Measurements from ENCODE around the gene MEN1.
A peak's percentile ranks its signal among the peaks of the same experiment; 100 is the strongest.
"Not testable (repeated sequence)": the region's sequence is repeated elsewhere in the genome, so short reads cannot be mapped to it uniquely, and the experiment has no call there.

Gene MEN1

DNA sequence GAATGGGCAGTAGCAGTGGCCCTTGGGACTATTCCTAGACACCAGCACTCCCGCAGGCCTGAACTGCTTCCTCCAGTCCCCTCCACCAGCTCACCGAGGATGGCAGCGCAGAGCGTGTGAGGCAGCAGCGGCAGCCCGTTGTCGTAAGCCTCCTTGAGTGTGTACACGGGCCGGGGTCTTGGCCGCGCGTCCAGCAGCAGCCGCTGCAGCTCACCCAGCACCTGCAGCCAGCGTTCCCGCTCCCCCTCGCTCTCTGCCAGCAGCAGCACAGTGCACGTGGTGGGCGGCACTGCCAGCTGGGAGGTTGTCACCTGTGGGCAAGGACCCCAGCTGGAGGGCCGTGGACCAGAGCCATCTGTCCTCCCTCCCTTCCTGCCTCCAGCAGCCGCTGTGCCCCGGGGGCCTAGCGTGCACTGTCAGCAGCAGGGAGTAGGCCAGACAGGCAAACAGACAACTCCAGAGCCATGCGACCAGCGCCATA, 21.1 kb upstream of the MEN1 start:
- no peak for DNase-seq

DNA sequence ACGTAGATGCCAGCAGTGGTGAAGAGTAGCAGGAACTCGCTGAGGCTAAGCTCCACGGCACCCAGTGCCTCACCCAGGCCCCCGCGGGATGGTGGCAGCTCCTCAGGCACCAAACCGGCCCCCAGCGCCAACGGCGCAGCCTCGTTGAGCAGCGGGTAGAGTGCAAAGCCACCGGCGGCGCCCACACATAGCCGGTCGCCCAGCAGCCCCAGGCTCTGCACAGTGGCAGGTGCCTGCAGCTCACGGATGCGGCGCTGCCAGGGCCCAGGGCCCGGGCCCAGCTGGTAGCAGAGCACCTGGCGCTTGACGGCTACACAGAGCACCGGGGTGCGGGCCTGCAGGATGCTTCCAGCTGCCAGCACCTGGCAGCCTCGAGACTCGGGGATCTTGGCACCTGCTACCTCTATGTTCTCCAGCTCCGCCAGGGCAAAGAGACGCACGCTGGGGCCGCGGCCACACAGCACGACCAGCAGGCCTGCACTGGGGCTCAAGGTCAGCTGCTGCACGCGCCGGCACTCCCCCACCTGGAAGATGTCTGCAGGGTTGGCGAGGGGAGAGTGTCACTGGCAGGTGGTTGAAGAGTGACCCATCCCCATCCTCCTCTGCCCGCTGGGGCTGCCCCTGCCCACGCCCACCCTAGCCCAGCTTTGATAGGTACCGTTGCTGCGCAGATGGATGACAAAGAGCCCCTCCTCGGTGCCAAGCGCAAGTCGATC, 19.3 kb upstream of the MEN1 start:
- DNase-seq, result no peak

DNA sequence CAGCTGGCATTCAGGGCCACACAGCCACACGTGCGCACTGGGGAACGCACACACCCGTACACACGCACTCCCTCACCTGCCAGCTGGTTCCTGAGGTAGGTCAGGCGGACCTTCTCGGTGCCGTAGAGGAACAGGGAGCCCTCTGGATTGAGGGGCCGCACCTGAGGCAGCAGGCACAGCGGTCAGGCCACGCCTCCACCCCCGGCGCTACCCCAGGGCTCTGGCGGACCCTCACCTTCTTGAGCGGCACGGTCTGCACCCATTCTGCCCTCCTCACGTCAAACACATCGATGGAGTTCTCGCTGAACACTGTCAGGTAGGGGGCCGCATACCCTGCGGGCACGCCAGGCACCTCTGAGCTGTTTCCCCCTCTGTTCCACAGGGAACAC, 17.1 kb upstream of the MEN1 start:
- no peak for DNase-seq

DNA sequence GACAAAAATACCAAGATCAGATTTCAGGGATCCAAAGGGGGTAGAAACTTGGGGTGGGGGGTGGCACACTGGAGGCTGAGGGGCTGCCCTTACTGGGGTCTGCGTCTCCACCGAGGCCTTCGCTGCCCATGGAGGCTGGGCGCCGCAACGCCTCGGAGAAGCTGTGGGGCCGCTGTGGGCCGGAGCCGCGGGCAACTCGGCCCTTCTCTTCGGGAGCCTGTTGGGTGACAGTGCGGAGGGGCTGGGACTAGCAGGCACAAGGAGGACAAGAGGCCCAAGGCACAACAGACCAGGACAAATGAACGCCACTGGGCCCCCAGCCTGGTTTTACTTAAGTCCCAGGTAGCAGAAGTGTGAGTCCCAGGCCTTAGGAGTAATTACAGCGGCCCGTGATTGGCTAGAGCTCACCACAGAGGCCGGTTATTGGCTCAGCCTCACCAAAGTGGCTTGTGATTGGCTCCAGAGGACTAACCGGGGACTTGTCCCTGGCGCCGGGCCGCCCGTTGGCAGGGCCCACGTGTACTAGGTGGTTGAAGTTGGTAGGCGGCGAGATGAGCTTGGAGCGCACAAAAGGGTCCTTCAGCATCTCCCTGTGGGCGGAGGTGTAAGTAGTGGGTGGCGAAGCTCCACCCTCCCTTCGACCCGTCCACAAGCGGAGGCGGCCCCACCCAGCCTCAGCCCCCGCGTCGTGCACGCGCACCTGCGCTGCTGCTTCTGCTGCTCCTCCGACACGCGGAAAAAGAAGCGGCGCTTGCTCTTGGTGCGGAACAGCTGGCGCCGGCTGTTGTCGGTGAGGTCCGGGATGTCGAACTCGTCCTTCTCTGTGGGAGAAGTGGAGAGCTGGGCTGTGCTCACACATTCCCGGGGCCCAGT, 16.5 kb upstream of the MEN1 start:
- DNase-seq, result no peak

DNA sequence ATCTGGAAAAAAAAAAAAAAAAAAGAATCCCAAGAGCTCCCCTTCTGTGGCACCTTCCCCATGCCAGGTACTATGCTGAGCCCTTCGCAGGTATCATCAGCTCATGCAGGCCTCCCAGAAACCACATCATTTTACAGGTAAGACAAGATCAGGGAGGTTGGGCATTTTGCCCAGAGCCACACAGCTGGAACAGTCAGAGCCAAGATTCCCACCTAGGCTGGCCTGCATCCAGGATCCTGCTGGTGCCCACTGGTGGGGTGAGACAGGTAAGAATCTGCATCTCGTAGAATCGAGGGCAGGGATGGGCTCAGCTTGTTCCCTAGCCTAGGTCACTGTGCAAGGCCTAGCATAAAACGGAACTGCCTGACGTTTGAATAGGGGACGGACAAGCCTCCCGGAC, 15.7 kb upstream of the MEN1 start:
- no peak for DNase-seq

DNA sequence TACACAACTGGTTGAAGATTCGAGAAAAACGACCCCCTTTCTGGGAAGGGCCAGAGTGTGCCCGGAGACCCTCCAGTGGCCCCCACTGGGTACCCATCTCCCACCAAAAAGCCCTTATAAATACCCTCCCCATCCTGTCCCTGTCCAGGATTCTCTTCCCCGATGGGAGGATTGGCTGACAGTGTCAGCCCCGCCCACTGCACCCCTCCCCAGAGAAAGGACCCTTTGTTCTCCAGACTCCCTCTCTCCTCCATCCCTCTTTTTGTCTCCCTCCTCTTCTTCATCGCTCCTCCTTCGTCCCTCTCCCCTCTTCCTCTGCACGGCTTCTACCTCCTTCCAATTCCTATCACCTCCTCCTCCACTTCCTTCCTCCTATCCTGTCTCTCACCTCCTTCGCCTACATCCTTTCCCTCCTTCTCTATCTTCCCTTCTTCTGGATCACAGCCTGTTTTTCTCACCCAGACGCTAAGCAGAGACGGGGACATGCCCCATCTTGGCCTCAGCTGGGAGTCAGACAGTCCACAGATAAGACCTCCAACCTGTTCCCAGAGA, 13.3 kb upstream of the MEN1 start:
- no peak for DNase-seq

DNA sequence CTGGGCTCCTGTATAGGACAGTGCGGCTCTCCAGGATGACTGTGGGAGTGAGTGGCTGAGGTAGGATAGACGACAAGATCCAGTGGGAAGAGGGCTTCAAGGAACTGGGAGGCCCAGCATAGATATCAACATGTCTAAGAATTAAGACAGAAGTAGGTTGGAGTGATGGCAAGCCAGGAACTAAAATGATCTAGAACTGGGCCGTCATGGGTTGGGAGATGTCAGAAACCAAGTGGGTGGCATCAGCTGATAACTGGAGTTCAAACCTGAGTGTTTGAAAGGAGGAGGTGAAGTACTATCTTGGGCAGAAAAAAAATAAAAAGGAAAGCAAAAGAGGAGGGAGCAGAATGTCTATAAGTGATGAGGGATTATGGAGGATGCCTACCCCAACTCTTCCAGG, 7.1 kb upstream of the MEN1 start:
- no peak for DNase-seq

DNA sequence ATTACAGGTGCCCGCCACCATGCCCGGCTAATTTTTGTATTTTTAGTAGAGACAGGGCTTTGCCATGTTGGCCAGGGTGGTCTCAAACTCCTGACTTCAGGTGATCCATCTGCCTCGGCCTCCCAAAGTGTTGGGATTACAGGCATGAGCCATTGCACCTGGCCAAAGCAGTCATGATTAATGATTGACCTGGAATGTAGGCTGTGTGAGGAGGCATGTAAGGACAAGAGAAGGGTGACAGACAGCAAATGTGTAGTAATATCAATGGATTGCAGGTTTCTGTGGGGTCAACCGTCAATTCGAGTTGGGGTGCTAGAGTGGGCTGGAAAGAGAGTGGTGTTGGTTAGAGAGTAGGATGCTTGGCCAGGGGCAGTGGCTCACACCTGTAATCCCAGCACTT, 5.1 kb upstream of the MEN1 start:
- DNase-seq, result not testable (repeated sequence)

DNA sequence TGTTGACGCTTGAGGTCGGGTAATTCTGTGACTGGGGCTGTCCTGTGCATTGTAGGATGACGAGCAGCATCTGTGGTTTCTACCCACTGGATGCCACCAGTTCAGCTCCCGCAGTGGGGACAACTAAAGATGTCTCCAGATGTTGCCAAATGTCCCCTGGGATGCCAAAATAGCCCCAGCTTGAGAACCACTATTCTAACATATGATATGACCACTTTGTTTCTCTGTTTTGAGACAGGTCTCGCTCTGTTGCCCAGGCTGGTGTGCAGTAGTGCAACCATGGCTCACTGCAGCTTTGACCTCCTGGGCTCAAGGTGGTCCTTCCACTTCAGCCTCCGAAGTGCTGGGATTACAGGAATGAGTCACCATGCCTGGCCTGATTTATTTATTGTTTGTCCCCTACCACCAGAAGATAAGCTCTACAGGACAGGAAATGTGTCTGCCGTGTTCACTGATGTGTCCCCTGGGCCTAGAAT, 4.4 kb upstream of the MEN1 start:
- DNase-seq, result no peak

DNA sequence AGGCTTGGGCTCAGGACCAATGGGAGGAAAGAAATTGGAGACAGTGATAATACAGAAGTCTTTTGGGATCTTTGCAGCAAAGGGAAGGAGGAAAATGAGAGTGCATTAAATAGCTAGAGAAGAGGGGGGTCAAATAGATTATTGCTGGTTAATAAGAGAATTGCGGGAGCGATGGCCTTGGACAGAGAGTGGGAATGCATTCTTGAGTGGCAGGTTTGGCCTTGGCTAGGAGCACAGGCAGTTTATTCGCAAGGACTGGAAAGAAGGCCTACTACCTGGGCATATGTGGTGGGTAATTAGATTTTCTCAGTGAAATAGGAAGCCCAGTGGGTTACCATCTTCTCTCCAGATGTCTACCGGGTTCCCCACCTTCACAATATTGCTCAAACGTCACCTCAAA, 3.5 kb upstream of the MEN1 start:
- DNase-seq, result no peak

DNA sequence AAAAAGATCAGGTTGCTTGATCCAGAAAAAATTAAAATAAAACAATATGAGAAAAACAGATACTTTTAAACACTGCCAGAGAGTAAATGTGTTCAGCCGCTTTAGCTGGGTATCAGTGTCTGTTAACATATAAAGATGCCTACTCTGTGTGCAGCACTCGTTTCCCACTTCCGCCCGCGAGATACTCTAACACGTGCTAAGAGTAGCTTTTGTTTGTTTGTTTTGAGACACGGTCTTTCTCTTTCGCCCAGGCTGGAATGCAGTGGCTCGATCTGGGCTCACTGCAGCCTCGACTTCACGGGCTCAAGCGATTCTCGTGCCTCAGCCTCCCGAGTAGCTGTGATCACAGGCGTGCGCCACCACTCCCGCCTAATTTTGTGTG, 531 bp upstream of the MEN1 start:
- DNase-seq, result no peak

DNA sequence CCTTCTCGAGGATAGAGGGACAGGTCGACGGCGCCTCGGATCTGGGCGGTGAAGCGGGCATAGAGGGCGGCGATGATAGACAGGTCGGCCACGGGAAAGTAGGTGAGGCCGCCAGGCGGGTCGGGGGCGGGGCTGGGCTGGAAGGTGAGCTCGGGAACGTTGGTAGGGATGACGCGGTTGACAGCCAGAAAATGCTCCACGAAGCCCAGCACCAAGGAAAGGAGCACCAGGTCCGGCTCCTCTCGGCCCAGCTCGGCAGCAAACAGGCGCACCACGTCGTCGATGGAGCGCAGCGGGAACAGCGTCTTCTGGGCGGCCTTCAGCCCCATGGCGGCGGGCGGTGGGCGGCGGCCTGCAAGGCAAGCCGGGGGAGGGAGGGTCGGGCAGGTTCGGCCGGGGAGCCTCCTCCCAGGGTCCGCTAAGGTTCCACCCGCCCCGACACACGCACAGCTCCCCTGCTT, 540 bp downstream of the MEN1 start:
- DNase-seq, result no peak

DNA sequence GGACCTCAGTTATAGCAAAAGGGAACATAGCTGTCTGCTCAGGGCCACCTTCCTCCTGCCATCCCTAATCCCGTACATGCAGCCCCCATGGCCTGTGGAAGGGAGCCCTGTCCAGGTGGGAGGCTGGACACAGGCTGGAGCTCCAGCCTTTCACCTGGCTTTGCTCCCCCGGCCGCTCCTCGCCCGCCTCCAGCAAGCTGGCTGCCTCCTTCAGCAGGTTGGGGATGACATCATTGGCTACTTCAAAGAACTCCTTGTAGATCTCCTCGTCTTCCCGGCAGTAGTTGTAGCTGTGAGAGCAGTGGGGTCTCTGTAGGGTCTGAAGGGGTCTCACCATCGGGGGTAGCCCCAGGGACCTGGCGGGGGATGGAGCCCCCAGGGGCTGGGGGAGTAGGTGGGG, 4.9 kb downstream of the MEN1 start:
- DNase-seq, result no peak

DNA sequence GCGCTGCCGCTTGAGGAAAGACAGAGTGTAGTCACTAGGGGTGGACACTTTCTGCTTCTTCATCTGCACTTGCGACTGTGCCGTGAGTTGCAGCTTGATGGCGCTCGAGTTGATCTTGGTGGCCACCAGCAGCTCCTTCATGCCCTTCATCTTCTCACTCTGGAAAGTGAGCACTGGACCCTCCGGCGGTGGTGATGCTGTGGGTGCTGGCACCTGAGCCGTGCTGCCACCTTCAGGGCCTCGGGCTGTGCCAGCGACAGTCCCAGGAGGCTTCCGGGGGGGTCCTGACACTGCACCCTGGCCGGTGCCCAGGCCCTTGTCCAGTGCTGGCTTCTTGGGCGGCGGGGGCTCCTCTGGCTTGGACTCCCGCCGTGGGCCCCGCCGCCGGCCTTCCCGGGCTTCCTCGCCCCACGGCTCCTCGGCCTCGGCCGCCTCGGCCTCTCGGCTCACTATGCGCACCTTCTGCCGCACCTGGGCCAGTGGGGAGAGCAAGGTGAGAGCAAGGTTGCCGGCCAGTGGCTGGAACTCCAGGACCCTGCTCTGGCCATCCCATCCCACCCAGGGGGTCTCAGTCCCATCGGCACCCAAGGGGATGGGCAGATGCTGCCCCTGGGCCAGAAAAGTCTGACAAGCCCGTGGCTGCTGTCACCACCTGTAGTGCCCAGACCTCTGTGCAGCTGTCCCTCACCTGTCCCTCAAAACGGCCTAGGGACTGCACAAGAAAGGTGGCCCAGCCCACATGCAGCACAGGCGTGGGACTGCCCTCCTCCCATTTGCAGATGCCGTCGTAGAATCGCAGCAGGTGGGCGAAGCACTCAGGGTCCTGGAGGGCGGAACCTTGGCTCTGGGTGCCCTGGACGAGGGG, 5.8 kb downstream of the MEN1 start:
- DNase-seq, result no peak

DNA sequence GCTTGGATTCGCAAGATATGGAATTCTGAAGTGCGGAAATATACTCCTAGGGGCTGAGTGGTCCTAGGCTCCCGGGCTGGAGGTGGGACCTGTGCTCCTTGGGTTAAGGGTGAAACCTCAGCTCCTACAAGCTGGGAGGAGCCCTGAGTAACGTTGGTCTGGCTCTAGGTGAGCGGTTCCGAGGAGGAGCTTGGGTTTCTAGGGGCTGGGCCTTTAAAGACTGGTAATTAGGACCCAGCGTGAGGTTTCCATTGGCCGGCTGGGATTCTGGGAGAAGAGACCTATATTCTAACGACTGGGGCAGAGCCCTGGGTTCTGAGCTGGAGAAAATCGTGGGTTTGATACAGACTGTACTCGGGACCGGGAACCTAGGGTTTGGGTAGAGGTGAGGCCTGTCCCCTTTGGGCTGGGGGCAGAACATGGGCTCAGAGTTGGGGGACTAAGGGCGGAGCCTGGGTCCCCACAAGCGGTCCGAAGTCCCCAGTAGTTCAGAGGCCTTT, 6.5 kb downstream of the MEN1 start:
- DNase-seq, result no peak

DNA sequence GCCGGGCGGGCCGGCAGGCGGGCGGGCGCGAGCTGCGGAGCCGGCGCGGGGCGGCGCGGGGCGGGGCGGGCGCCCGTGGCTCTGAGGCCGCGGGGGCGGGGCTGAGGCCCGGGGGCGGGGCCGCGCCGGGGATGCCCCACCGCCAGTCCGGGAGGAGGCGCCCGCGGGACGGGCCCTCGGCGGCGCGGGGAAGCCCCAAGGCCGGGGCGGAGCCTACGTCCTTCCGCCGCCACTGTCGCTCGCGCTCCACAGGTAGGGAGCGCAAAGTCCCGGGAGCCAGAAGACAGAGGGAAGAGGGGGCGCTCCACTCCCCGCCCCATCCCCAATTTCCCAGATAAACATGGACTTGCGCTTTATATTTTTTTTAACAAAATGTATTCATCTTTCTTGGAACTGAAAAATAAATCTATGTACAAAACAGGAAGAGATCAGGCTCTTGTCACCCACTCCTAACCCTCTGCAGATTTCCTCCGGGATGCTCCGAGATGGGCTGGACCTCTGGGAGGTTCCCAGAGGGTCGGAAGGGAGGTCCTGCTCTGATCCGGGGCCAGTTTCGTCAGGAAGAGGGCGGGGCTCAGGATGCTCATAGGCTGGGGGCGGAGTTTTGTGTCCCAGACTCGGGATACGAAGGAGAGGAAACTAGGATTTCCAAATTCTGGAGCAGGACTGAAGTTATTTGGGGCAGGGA, 7.0 kb downstream of the MEN1 start, which contains the start of gene MAP4K2:
Gene MAP4K2, minus strand, starts transcription at position 57 of the 688 bp plus-strand sequence. CDS start 65 bp downstream, outside the sequence.
- DNase-seq, result peak; percentile 58 to 70

DNA sequence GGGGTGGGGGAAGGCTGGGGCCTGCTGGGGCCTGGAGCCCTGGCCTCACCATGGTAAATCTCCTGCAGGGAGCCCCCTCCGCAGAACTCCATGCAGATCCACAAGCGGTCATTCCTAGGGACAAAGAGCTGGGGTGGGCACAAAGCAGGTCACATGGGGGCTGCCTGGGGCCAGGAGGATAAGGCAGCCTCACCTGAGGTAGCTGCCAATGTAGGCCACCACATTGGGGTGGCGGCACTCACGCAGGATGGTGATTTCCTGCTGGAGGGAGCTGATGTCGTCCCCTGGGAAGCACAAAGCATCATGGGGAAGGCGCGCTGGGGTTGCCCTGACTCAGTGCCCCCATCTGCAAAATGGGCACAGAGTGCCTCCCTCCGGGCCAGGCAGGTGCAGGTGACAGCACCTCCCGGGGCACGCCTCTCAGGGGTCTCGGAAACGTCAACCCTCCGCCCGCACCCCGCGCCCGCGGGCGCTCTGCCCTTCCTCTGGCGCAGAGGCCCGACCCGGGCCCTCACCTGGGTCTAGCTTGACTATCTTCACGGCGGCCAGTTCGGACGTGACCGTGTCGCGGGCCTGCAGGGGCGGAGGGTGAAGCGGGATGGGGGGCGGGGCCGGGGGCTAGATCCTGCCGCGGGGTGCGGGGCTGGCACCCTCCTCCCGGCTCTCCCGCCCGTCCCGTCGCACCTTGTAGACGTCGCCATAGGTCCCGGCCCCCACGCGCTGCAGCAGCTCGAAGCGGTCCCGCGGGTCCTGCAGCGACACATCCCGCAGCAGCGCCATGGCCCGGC, 7.8 kb downstream of the MEN1 start:
- DNase-seq, result no peak

DNA sequence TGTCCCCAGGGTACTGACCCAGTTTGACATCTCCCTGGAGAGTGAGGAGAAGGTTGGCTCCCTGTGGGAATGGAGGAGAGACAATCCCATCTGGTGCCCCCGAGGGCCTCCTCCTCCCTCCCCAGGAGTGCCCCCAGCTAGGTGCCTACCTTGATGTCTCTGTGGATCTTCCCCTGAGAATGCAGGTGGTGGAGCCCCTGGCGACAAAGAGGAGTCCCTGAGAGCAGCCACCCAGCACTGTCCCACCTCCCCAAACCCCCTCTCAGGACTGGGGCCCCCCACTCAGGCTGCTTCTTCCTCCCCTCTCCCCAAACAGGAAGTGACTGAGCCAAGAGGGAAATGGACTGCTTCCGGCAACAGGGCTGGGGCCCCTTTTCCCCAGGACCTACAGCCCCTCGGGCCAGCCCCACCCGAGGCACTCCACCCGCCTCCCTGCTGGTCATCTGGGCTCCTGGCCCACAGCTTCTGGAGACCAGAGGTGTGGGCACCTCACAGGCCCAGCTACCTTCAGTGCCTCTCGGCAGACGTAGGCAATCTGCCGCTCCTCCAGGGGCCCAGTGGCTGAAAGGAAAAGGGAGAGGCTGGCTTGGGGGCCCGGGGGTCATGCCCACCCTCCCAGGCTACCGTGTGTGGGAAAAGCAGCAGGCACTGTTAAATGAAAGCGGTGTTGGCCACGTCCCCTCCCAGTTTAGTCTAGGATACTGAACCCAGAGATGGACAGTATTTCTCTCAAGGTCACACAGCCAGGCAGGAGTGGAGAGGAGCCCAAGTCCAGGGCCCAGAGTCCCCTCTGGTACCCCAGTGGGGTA, 8.6 kb downstream of the MEN1 start:
- no peak for DNase-seq

DNA sequence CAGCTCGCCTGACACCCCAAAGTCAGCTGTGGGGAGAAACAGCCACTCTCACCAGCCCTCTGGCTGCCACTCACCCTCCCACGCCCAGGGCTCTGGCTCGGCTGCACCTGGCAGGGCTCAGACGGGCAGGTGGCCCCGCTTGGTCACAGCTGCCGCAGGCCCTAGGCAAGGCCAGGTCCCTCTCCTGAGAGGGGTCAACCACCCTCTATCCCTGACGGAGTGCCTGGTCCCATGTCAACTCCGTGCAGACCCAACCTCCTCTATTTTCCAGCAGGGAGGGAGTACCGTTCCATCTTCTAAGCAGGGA, 9.2 kb downstream of the MEN1 start:
- DNase-seq, result no peak
